ENCODE measurements around the gene SLC35A3.
"Not testable (repeated sequence)": the region's sequence is repeated elsewhere in the genome, so short reads cannot be mapped to it uniquely, and the experiment has no call there.

DNA sequence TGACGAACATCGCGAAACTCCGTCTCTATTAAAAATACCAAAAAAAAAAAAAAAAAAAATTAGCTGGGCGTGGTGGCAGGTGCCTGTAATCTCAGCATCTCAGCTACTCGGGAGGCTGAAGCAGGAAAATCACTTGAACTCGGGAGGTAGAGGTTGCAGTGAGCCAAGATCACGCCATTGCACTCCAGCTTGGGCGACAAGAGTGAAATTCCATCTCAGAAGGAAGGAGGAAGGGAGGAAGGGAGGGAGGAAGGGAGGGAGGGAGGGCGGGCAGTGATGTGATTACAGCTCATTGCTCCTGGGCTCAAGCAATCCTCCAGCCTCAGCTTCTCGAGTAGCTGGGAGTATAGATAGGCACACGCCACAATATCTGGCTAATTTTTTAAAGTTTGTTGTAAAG is 7.5 kb downstream of the SLC35A3 start:
- TF ChIP-seq POLR2A (IDR thresholded peaks at IDR 0.05; ENCODE audit: low read depth, low read length); CTCF (conservative IDR thresholded peaks at IDR 0.05; ENCODE audit: low read depth, low read length); RAD21 (IDR thresholded peaks at IDR 0.05; ENCODE audit: low read length): not testable (repeated sequence)
